GM12878 (cell line): ENCODE results near the gene FUCA2. TPM values are rescaled to one million over a fixed set of nuclear protein-coding genes. Genes with fewer than 3 reads are reported as not detected.

Source experiments
- ATAC-seq: fragments of 200-7000 bp; cut with Tn5 transposase; 3 replicates; pipeline ENCODE4 v1.9.1; 2020; ENCODE audit warnings: mild to moderate bottlenecking, moderate library complexity
- BruUV-seq: library from RNA; stranded (reverse); fragments of 400-500 nt; replicated peaks from 2 replicates; lab custom pipeline; 2021; lab: Mats Ljungman, UMichigan
- CTCF ChIA-PET: fragments of 300-600 bp; sonication (Branson Sonifier 250); formaldehyde crosslinking; extraction: SDS; loops from one replicate; lab custom pipeline; 2021; ENCODE audit warnings: inconsistent platforms; lab: Yijun Ruan, JAX
- POLR2A ChIA-PET: fragments of 350-600 bp; formaldehyde crosslinking; extraction: SDS; loops from one replicate; lab custom pipeline; 2021; ENCODE audit warnings: inconsistent platforms; lab: Charles Lee
- RAD21 ChIA-PET: fragments of 300-600 bp; sonication (Branson Sonifier 250); formaldehyde crosslinking; loops from one replicate; lab custom pipeline; 2023; ENCODE audit warnings: antibody characterized with exemption; ENCODE audit not compliant: unreplicated experiment; lab: Charles Lee
- SMC1A ChIA-PET: fragments of 300-600 bp; sonication (Branson Sonifier 250); formaldehyde crosslinking; loops from one replicate; lab custom pipeline; 2023; ENCODE audit not compliant: unreplicated experiment, uncharacterized antibody; lab: Charles Lee
- DNase-seq: peaks from one replicate; pipeline ENCODE4 v3.0.0-alpha.2; 2011; ENCODE audit warnings: low read depth, low spot score
- FAIRE-seq: peaks from 3 replicates; lab custom pipeline; 2011; peaks lifted over from hg19 to GRCh38; lab: Jason Lieb, UNC
- H2AFZ ChIP-seq: 2 replicates; pipeline ENCODE4 v1.6.0; 2011; ENCODE audit warnings: low read depth, low read length, control low read depth; ENCODE audit not compliant: control insufficient read depth
- H3K27ac ChIP-seq: 2 replicates; pipeline ENCODE4 v1.5.1; 2011; ENCODE audit warnings: control low read depth; ENCODE audit not compliant: control insufficient read depth, insufficient read depth
- H3K27me3 ChIP-seq, 2 experiments: replicated peaks in 1 of 2; 2 replicates each; pipeline versions ENCODE4 v1.6.0 to v1.6.1; 2011; ENCODE audit warnings: low read length in 1 of 2; ENCODE audit not compliant: control insufficient read depth in 2 of 2, insufficient read depth in 2 of 2
- H3K36me3 ChIP-seq, 2 experiments: 2 replicates each; pipeline ENCODE4 v1.5.1; 2011; ENCODE audit warnings: low read length in 1 of 2; ENCODE audit not compliant: control insufficient read depth in 2 of 2, insufficient read depth in 2 of 2
- H3K4me1 ChIP-seq: 2 replicates; pipeline ENCODE4 v1.6.1; 2011; ENCODE audit warnings: mild to moderate bottlenecking, low read length, moderate library complexity, mixed read lengths; ENCODE audit not compliant: control insufficient read depth, insufficient read depth
- H3K4me2 ChIP-seq: 2 replicates; pipeline ENCODE4 v1.6.0; 2011; ENCODE audit warnings: control low read depth; ENCODE audit not compliant: control insufficient read depth, insufficient read depth
- H3K4me3 ChIP-seq: fragments of 200-600 bp; sonication (generic); 2 replicates; pipeline ENCODE4 v1.5.1; 2016
- H3K79me2 ChIP-seq: 2 replicates; pipeline ENCODE4 v1.6.0; 2011; ENCODE audit warnings: low read length; ENCODE audit not compliant: control insufficient read depth, insufficient read depth
- H3K9ac ChIP-seq: 2 replicates; pipeline ENCODE4 v1.8.0; 2011; ENCODE audit warnings: low read length, control low read depth, mixed read lengths; ENCODE audit not compliant: control insufficient read depth, insufficient read depth
- H3K9me3 ChIP-seq: replicated peaks from 3 replicates; pipeline ENCODE4 v1.5.1; 2011; ENCODE audit warnings: mild to moderate bottlenecking, low read length; ENCODE audit not compliant: control insufficient read depth, insufficient read depth
- H4K20me1 ChIP-seq: 2 replicates; pipeline ENCODE4 v1.6.0; 2011; ENCODE audit not compliant: control insufficient read depth, insufficient read depth
- ZBTB4 ChIP-seq: fragments of 450-650 bp; formaldehyde crosslinking; IDR thresholded peaks from 2 replicates; pipeline ENCODE4 v1.4.0; 2022; ENCODE audit warnings: mild to moderate bottlenecking, moderate library complexity
- ZBTB40 ChIP-seq: fragments of 450-650 bp; IDR thresholded peaks from 2 replicates; pipeline ENCODE4 v1.6.1; 2016; ENCODE audit warnings: mild to moderate bottlenecking, moderate library complexity, borderline replicate concordance
- WGBS: methylation state at CpG from one replicate; pipeline ENCODE4 v1.1.6; 2016; ENCODE audit warnings: low lambda C conversion rate; ENCODE audit not compliant: insufficient replicate concordance, insufficient coverage; ENCODE audit errors: missing lambda C conversion rate; 5-methylcytosine and 5-hydroxymethylcytosine counted together
- in situ Hi-C: fragments of 300-500 bp; cut with MboI; formaldehyde crosslinking; loops from 9 replicates; pipeline ENCODE4 v1.14.3; 2018; ENCODE audit warnings: mixed read lengths
- intact Hi-C: fragments of 100-400 bp; cut with micrococcal nuclease; formaldehyde crosslinking; loops from one replicate; pipeline ENCODE4 v1.14.2; 2022; ENCODE audit not compliant: unreplicated experiment
- polyA plus RNA-seq, 11 experiments: library from polyadenylated mRNA; depleted of rRNA in 4 of 11; unstranded in 6 of 11; stranded (reverse) in 5 of 11; fragments of >200 nt; fragmentation: Nextera tagmentation in 4 of 11; fragmentation: Illumina TruSeq in 1 of 11; extraction: Ambion mirVana in 4 of 11; extraction: Trizol in 1 of 11; gene quantifications; 1 replicate in 1 of 11; 2 replicates in 10 of 11; pipeline versions ENCODE4 v1.2.1 to v1.2.3, GENCODE V29; 2011 to 2016; ENCODE audit warnings: inconsistent platforms in 2 of 11, missing spikeins in 2 of 11, low read depth in 1 of 11
- total RNA-seq, 4 experiments: library from RNA; depleted of rRNA in 3 of 4; stranded (reverse); fragments of >200 nt in 3 of 4; fragmentation: Illumina TruSeq in 1 of 4; extraction: Trizol in 1 of 4; gene quantifications; 2 replicates each; pipeline versions ENCODE4 v1.2.1 to v1.2.3, GENCODE V29; 2013 to 2021

The FUCA2 gene
- total and polyA plus RNA-seq, 10 of the 15 experiments (the other 5 are each of a cell fraction or from before 2014, with no cell fraction given) = 5.7 to 36.2 (median 21.5) TPM

- Histone ChIP-seq H3K4me1 (no peaks in the 10 kb centered on the region), H3K36me3 (no peaks in the 10 kb centered on the region; a peak in 2 of 4 replicates), H2AFZ (no peak overlapping the region), H3K9me3 (no peaks in the 10 kb centered on the region), H3K4me2 (no peak overlapping the region), H3K27ac (no peak overlapping the region), H3K4me3 (no peak overlapping the region), H3K79me2 (no peaks in the 10 kb centered on the region), H3K27me3 (no peaks in the 10 kb centered on the region), H4K20me1 (no peaks in the 10 kb centered on the region), H3K9ac (no peak overlapping the region)
- WGBS = 94% methylated on average over 3 of the region's 3 CpGs
- BruUV-seq = no TSS peak
- no peak for FAIRE-seq
- SMC1A ChIA-PET = interaction anchor here (1.0 to 1.3 kb wide), 3 partner anchors 8 to 119 kb away, joined by 3 to 6 read pairs (median 3); no protein-coding TSS in a partner anchor
- TF ChIP-seq ZBTB4 (CRISPR knock-in tag) = no peak
- peak; percentile 41 for TF ChIP-seq ZBTB40
- in situ Hi-C loops (no loop called here), intact Hi-C loops (no loop called here)
- RAD21 ChIA-PET = no interaction called here
- no peak for ATAC-seq
- no peak for DNase-seq
- CTCF ChIA-PET = interaction anchor here (0.8 kb wide), 1 partner anchor 10 kb away, joined by 3 read pairs; no protein-coding TSS in a partner anchor
- POLR2A ChIA-PET = no interaction called here
These were observed 24.8 kb downstream of the FUCA2 start for GRCh38 chr6:143486752-143487151.
